Activated CD4-positive, alpha-beta T cell treated with anti-CD3 and anti-CD28 coated beads, Interleukin-2, amount 50 U/mL, for 16 hours (primary cell): ENCODE measurements around the gene DYNLRB2.

Experiments used
- DNase-seq: peaks from one replicate; pipeline ENCODE4 v3.0.0-alpha.2; 2020

Gene DYNLRB2

DNA sequence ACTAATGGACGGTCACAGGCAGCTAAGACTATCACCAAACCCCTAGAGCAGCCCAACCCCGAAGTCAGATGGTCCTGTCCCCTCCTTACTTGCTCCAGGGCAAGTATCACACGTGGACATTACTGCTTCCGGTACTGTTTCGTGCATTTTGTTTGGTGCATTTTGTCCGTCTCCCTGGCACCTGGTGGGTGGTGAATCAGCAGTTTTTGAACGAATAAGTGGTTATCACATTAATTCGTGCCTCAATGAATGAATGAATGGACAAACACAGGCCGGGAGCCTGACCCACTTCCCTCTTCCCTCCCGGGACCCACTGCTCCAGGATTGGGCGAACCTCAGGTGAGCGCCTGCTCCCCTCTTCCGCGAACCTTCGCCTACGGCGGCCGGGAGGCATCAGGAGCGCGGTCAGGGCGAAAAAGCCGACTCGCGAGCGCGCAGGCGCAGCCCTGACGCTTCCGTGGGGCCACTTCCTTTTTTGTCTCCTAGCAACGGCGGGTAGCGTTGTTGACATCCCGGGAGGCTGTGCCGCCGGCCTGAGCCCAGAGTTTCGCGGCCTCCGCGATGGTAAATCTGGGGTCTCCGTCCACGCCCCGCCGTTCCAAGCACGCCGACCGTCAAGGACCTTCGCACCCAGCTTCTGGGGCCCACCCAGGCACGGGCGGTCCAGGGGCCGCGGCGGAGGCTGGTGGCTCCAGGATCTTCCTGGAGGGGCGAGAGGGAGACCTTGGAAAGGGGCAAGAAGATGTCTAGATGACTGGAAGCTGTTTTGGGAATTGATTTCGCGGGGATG, at the start of gene DYNLRB2:
TSS of gene DYNLRB2 (plus strand) at position 478 of the 790 bp plus-strand sequence. CDS start at position 562, 84 bp downstream.
- DNase-seq, result peak; percentile 97

GRCh38 chr16:80500116-80500859, 40.5 kb upstream of the DYNLRB2 start:
- no peak for DNase-seq

- DNase-seq, result no peak
These were observed 39.8 kb upstream of the DYNLRB2 start for GRCh38 chr16:80500961-80501525.

- DNase-seq, result no peak
These were observed 37.7 kb upstream of the DYNLRB2 start for GRCh38 chr16:80503107-80503506.

GRCh38 chr16:80507538-80507937, 33.3 kb upstream of the DYNLRB2 start:
- no peak for DNase-seq

DNA sequence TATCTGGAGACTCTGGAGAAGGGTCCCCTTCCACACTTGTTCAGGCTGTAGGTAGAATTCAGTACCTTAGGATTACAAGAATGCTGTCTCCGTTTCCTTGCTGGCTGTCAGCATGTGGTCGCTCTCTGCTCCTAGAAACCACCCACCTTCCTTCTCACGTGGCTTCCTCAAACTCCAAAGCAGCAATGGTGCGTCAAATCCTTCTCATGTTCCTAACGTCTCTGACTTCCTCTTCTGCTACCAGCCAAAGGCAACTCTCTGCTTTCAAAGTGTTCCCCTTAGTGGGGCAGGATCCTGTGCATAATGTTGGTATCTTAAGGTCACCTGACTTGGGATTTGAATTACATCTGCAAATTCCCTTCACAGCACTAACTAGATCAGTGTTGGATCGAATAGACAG, 30.9 kb upstream of the DYNLRB2 start:
- no peak for DNase-seq

GRCh38 chr16:80511824-80512592, 28.8 kb upstream of the DYNLRB2 start:
- DNase-seq, result no peak

- no peak for DNase-seq
These were observed 28.3 kb upstream of the DYNLRB2 start for GRCh38 chr16:80512593-80512853.

DNA sequence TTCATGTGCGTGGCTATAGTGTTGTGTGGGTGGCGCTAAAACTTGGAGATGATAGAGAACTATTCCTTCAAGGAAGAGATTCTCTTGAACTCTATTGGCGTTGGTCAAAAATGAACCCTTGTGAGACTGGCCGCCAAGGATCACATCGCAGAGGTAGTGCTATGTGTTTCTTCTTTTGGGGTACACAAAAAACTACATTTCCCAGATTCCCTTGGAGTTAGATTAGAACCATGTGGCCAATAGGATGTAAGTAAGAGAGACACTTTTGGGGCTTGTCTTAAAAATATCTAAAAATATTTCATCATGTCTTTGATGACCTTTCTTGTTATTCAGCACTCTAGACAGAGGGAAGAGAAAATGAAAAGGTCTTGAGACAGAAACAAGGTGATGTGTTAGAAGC, 25.4 kb upstream of the DYNLRB2 start:
- DNase-seq, result no peak

GRCh38 chr16:80517846-80518245, 22.9 kb upstream of the DYNLRB2 start:
- DNase-seq, result peak; percentile 37

DNA sequence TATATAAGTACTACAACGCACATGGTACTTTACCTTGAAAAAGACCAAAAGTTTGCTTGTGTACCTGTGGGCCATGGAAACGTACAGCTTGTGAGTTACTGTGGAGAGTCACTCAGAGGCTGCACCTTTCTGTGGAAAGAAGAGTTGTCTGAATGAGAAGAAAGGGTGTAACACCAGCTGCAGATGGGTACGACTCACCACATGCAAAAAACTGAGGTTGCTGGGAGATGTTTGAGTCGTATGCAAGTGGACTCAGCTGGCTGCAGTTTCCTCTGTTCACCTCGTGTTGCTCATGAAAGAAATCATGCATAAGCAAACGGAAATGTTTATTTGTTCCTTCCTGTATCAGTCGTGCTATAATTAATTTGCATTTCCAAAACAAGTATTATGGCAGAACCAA, 22.4 kb upstream of the DYNLRB2 start:
- peak; percentile 67 for DNase-seq

- peak; percentile 23 for DNase-seq
These were observed 21.6 kb upstream of the DYNLRB2 start for GRCh38 chr16:80519189-80519588.

DNA sequence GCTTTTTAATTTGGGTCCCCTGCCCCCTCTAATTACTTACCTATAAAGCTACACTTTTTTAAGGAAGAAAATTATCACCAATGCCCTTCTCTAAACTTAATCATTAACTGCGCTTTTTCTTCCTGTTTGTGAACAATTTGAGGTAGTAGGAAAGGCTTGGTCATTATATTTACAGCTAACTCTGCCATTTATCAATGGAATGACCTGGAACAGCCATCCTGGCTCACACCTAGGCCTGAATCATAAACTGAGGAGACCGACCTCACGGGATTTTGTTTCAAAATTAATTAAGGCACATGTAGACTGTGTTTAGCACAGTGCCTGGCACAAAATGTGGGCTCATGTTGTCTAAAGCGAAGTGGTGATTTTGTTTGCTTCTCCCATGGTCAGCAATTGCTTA, 15.4 kb upstream of the DYNLRB2 start:
- DNase-seq, result no peak

GRCh38 chr16:80526418-80527061, 14.3 kb upstream of the DYNLRB2 start:
- peak; percentile 77 for DNase-seq

GRCh38 chr16:80527297-80527696, 13.5 kb upstream of the DYNLRB2 start:
- DNase-seq, result peak; percentile 83

DNA sequence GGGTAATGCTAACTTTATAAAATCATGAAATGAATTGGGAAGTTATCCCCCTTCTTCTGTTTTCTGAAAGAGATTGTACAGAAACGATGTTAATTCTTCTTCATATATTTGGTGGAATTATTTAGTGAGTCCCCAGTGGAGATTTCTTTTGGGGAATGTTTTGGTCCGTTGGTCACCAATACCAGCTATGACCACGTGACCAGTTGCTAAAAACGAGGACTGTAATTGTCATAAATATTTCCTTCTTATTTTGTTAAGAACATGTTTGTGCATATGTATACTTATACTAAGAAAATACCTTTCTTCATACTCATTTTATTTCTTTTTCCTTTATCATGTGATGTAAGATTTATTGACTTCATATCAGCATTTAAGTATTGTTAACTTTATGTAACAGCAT, 10.3 kb upstream of the DYNLRB2 start:
- DNase-seq, result no peak

DNA sequence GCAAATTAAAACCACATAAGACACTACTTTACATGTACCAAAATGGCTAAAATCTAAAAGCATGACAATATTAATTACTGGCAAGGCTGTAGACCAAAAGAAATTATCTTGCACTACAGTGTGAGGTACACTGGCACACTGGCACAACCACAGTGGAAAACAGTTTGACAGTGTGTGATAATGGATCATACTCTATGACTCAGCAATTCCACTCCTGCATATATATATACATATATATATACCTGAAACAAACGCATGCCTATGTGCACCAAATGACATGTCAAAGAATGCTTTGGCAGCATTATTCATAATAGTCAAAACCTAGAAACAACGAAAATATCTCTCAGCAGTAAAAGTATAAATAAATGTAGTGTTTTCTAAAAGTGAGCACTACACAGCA, 4.6 kb upstream of the DYNLRB2 start:
- DNase-seq, result peak; percentile 78

- DNase-seq, result no peak
These were observed 507 bp downstream of the DYNLRB2 start for GRCh38 chr16:80541306-80541694.

- DNase-seq, result no peak
These were observed 2.4 kb downstream of the DYNLRB2 start for GRCh38 chr16:80543162-80543561.

- DNase-seq, result no peak
These were observed 3.5 kb downstream of the DYNLRB2 start for GRCh38 chr16:80544326-80544725.

- no peak for DNase-seq
These were observed 5.5 kb downstream of the DYNLRB2 start for GRCh38 chr16:80546249-80546648.

- no peak for DNase-seq
These were observed 6.4 kb downstream of the DYNLRB2 start for GRCh38 chr16:80547145-80547544.

DNA sequence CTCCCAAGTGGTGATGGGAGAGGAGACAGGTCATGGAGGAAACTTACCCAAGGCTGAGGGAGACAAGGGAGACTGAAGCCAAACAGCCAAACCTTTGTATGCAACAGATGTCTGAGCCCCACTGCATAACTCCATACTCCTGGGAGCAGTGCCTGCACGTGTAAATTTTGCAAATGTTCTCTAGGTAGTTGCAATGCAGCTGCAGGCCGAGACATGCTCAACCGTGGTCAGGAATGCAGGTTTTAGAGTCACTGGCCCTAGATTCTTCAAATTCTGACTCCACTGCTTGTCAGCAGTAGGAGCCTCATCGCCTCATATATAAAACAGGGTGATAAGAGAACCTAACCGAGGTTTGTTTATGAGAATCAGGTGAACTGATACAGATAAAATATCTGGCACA, 11.5 kb downstream of the DYNLRB2 start:
- no peak for DNase-seq
